ENCODE data around the gene TSR1. TPM values are rescaled to one million over a fixed set of nuclear protein-coding genes. Genes with fewer than 3 reads are reported as not detected.

Gene TSR1
- total RNA-seq, 4 donors from 2014 or later = 3.0 to 18.9 (median 14.4) TPM

GRCh38 chr17:2361010-2361760 is 24.9 kb upstream of the TSR1 start:
- Histone ChIP-seq H3K9me3 (no peaks in the 10 kb centered on the region), H3K4me3 (no peak overlapping the region), H3K36me3 (no peaks in the 10 kb centered on the region), H3K4me1 (peaks cover 0 to 3% (median 0%) of the 10 kb centered on the region in 4 donors), H3K27me3 (no peaks in the 10 kb centered on the region), H3K27ac (no peak overlapping the region)
- TF ChIP-seq EP300 (IDR thresholded peaks at IDR 0.05; ENCODE audit: low read depth) (no peak), CTCF (IDR thresholded peaks at IDR 0.05) (no peak), POLR2A (IDR thresholded peaks at IDR 0.05) (no peak), POLR2AphosphoS5 (IDR thresholded peaks at IDR 0.05) (no peak)
- no peak for DNase-seq
- in situ Hi-C loops (cut with MboI; ENCODE audit: low pct_ligation_motif_present in 1 of 4, low pct_unique_long_range_greater_than_20kb in 1 of 4, low sequenced_read_pairs in 3 of 4) (no loop called here), intact Hi-C loops (cut with DNase I; ENCODE audit: low total_unique reads) (no loop called here)
- whole genome bisulfite sequencing, 2 donors (ENCODE audit: low coverage in 1 of 2) = 82% methylated on average over 21 of the region's 21 CpGs; no CpG with 5 or more reads in 1 of the 2 donors

GRCh38 chr17:2357931-2358434 is 21.7 kb upstream of the TSR1 start:
- TF ChIP-seq EP300 (IDR thresholded peaks at IDR 0.05; ENCODE audit: low read depth) (no peak), CTCF (IDR thresholded peaks at IDR 0.05) (no peak), POLR2A (IDR thresholded peaks at IDR 0.05) (no peak), POLR2AphosphoS5 (IDR thresholded peaks at IDR 0.05) (no peak)
- Histone ChIP-seq H3K36me3 (no peaks in the 10 kb centered on the region), H3K4me1 (peaks cover 0 to 8% (median 0%) of the 10 kb centered on the region in 4 donors), H3K27ac (no peak overlapping the region), H3K27me3 (no peaks in the 10 kb centered on the region), H3K9me3 (no peaks in the 10 kb centered on the region), H3K4me3 (no peak overlapping the region)
- intact Hi-C loops (cut with DNase I; ENCODE audit: low total_unique reads) (no loop called here), in situ Hi-C loops (cut with MboI; ENCODE audit: low pct_ligation_motif_present in 1 of 4, low pct_unique_long_range_greater_than_20kb in 1 of 4, low sequenced_read_pairs in 3 of 4) (no loop called here)
- 60 to 88% methylated on average over 2 to 10 of the region's 10 CpGs for WGBS, 2 donors (ENCODE audit: low coverage in 1 of 2)
- DNase-seq = no peak

- Histone ChIP-seq H3K36me3 (no peaks in the 10 kb centered on the region), H3K9me3 (no peaks in the 10 kb centered on the region), H3K27ac (no peak overlapping the region), H3K4me1 (peaks cover 0 to 9% (median 0%) of the 10 kb centered on the region in 4 donors), H3K4me3 (no peak overlapping the region), H3K27me3 (no peaks in the 10 kb centered on the region)
- 95 to 100% methylated on average over 3 to 4 of the region's 4 CpGs for WGBS, 2 donors (ENCODE audit: low coverage in 1 of 2)
- TF ChIP-seq CTCF (IDR thresholded peaks at IDR 0.05) = no peak
- no peak for TF ChIP-seq EP300 (IDR thresholded peaks at IDR 0.05; ENCODE audit: low read depth)
- TF ChIP-seq POLR2AphosphoS5 (IDR thresholded peaks at IDR 0.05) = no peak
- no peak for TF ChIP-seq POLR2A (IDR thresholded peaks at IDR 0.05)
- intact Hi-C loops (cut with DNase I; ENCODE audit: low total_unique reads) (no loop called here), in situ Hi-C loops (cut with MboI; ENCODE audit: low pct_ligation_motif_present in 1 of 4, low pct_unique_long_range_greater_than_20kb in 1 of 4, low sequenced_read_pairs in 3 of 4) (no loop called here)
- no peak for DNase-seq
Observed at GRCh38 chr17:2357237-2357636, 21.0 kb upstream of the TSR1 start.

GRCh38 chr17:2354311-2354710 is 18.1 kb upstream of the TSR1 start:
- intact Hi-C loops (cut with DNase I; ENCODE audit: low total_unique reads) = no loop called here
- no peaks in the 10 kb centered on the region for H3K27me3 ChIP-seq
- H3K4me3 ChIP-seq = no peak overlapping the region
- H3K36me3 ChIP-seq = no peaks in the 10 kb centered on the region
- in situ Hi-C loops (cut with MboI; ENCODE audit: low pct_ligation_motif_present in 1 of 4, low pct_unique_long_range_greater_than_20kb in 1 of 4, low sequenced_read_pairs in 3 of 4) = no loop called here
- no peaks in the 10 kb centered on the region for H3K9me3 ChIP-seq
- H3K27ac ChIP-seq = no peak overlapping the region
- no peak for TF ChIP-seq POLR2A (IDR thresholded peaks at IDR 0.05)
- TF ChIP-seq EP300 (IDR thresholded peaks at IDR 0.05; ENCODE audit: low read depth) = no peak
- TF ChIP-seq POLR2AphosphoS5 (IDR thresholded peaks at IDR 0.05) = no peak
- no peak for TF ChIP-seq CTCF (IDR thresholded peaks at IDR 0.05)
- no peak for DNase-seq
- peaks cover 0 to 6% (median 0%) of the 10 kb centered on the region in 4 donors for H3K4me1 ChIP-seq
- WGBS, 2 donors (ENCODE audit: low coverage in 1 of 2) = 73 to 80% methylated on average over 3 to 8 of the region's 8 CpGs
